Measurements from ENCODE around the gene PTGES2. TPM values are rescaled to one million over a fixed set of nuclear protein-coding genes. Genes with fewer than 3 reads are reported as not detected.
A peak's percentile ranks its signal among the peaks of the same experiment; 100 is the strongest.

Gene PTGES2
- total and polyA plus RNA-seq, 9 of the 15 experiments (the other 6 are each of a cell fraction or from before 2014, with no cell fraction given): 2.4 to 196 (median 90.1) TPM

GRCh38 chr9:128128836-128129590, 1.5 kb upstream of the PTGES2 start (continued):
- TF ChIP-seq ZBTB7A (IDR thresholded peaks at IDR 0.05; ENCODE audit: borderline replicate concordance, control insufficient read depth, low read depth, low read length) (no peak), NELFE (IDR thresholded peaks at IDR 0.05; ENCODE audit: insufficient read depth, insufficient read length) (no peak), SUPT5H (IDR thresholded peaks at IDR 0.05) (no peak), ZFP91 (CRISPR knock-in tag; IDR thresholded peaks at IDR 0.05) (0 out of 2 replicates have a peak, but pooled peaks have one; percentile 48), SAFB2 (IDR thresholded peaks at IDR 0.05; ENCODE audit: borderline replicate concordance, low read depth, low read length, severe bottlenecking) (no peak), ELF1 (tag; IDR thresholded peaks at IDR 0.05) (no peak), ZNF253 (CRISPR knock-in tag; conservative IDR thresholded peaks at IDR 0.05) (no peak), KDM5B (IDR thresholded peaks at IDR 0.05; ENCODE audit: insufficient replicate concordance, low read depth, low read length) (no peak), RBFOX2 (IDR thresholded peaks at IDR 0.05; ENCODE audit: low read depth, low read length) (no peak), E2F4 (CRISPR knock-in tag; IDR thresholded peaks at IDR 0.05; ENCODE audit: low read depth) (no peak), KDM1A (IDR thresholded peaks at IDR 0.05) (peak in 1 of 2 experiments; percentile 26; a peak in 2 of 4 replicates), MIER1 (IDR thresholded peaks at IDR 0.05; ENCODE audit: low read depth) (no peak), MTF1 (CRISPR knock-in tag; IDR thresholded peaks at IDR 0.05; ENCODE audit: borderline replicate concordance) (no peak), KLF10 (CRISPR knock-in tag; IDR thresholded peaks at IDR 0.05) (no peak)
